HepG2 (cell line): Measurements from ENCODE around the gene LONP1. TPM values are rescaled to one million over a fixed set of nuclear protein-coding genes. Genes with fewer than 3 reads are reported as not detected.

ENCODE experiments used
- ATAC-seq: fragments of 200-7000 bp; cut with Tn5 transposase; 3 replicates; pipeline ENCODE4 v1.9.1; 2020; ENCODE audit warnings: mild to moderate bottlenecking, moderate library complexity
- BruUV-seq: library from RNA; stranded (reverse); fragments of 400-500 nt; replicated peaks from 2 replicates; lab custom pipeline; 2021; lab: Mats Ljungman, UMichigan
- CTCF ChIA-PET: fragments of 300-600 bp; formaldehyde crosslinking; extraction: SDS; loops from one replicate; lab custom pipeline; 2021; ENCODE audit warnings: low total read pairs, inconsistent platforms, low intra/inter-chr PET ratio; lab: Yijun Ruan, JAX
- POLR2A ChIA-PET: fragments of 350-600 bp; sonication (Branson Sonifier 250); formaldehyde crosslinking; loops from one replicate; lab custom pipeline; 2020; ENCODE audit warnings: antibody characterized with exemption, inconsistent platforms; lab: Yijun Ruan, JAX
- DNase-seq: peaks from one replicate; pipeline ENCODE4 v3.0.0-alpha.2; 2015; ENCODE audit warnings: low spot score
- FAIRE-seq: peaks from 3 replicates; lab custom pipeline; 2011; peaks lifted over from hg19 to GRCh38; lab: Jason Lieb, UNC
- H2AFZ ChIP-seq: one replicate; pipeline ENCODE4 v1.6.1; 2011; ENCODE audit warnings: low read length, inconsistent platforms
- H3K27ac ChIP-seq: fragments of 300-600 bp; 3 replicates; pipeline ENCODE4 v1.8.0; 2011; ENCODE audit warnings: mixed run types, mild to moderate bottlenecking, mixed read lengths, low read length, inconsistent platforms; ENCODE audit not compliant: insufficient read depth; ENCODE audit errors: extremely low read length
- H3K27me3 ChIP-seq, 2 experiments: fragments of 200-600 bp in 1 of 2; 2 replicates in 1 of 2; 3 replicates in 1 of 2; pipeline versions ENCODE4 v1.6.0 to v1.8.0; 2011; ENCODE audit warnings: low read length in 2 of 2, mild to moderate bottlenecking in 2 of 2, moderate library complexity in 2 of 2, inconsistent platforms in 1 of 2; ENCODE audit not compliant: insufficient read depth in 2 of 2, control insufficient read depth in 1 of 2
- H3K36me3 ChIP-seq, 2 experiments: fragments of 200-600 bp in 1 of 2; replicated peaks in 1 of 2; 2 replicates in 1 of 2; 3 replicates in 1 of 2; pipeline versions ENCODE4 v1.5.1 to v1.8.0; 2011; ENCODE audit warnings: low read length in 2 of 2, inconsistent platforms in 1 of 2; ENCODE audit not compliant: insufficient read depth in 2 of 2, control insufficient read depth in 1 of 2
- H3K4me1 ChIP-seq: 2 replicates; pipeline ENCODE4 v1.5.1; 2012; ENCODE audit warnings: low read length, inconsistent platforms; ENCODE audit not compliant: insufficient read depth
- H3K4me2 ChIP-seq: 2 replicates; pipeline ENCODE4 v1.6.0; 2011; ENCODE audit warnings: low read depth, low read length, inconsistent platforms
- H3K4me3 ChIP-seq, 3 experiments: fragments of 200-600 bp in 1 of 3; sonication (generic), shearing (Covaris generic) in 1 of 3; replicated peaks in 1 of 3; 2 replicates each; pipeline ENCODE4 v1.5.1; 2011 to 2016; ENCODE audit warnings: low read length in 3 of 3, inconsistent platforms in 2 of 3, low read depth in 2 of 3, mild to moderate bottlenecking in 2 of 3, control low read depth in 1 of 3, mixed read lengths in 1 of 3; ENCODE audit not compliant: insufficient read depth in 1 of 3
- H3K79me2 ChIP-seq: one replicate; pipeline ENCODE4 v1.6.1; 2011; ENCODE audit warnings: low read length, inconsistent platforms; ENCODE audit not compliant: insufficient read depth
- H3K9ac ChIP-seq: 2 replicates; pipeline ENCODE4 v1.6.0; 2011; ENCODE audit warnings: mild to moderate bottlenecking, low read depth, low read length, inconsistent platforms; ENCODE audit not compliant: insufficient read depth
- H3K9me3 ChIP-seq: 2 replicates; pipeline ENCODE4 v1.5.1; 2012; ENCODE audit warnings: mild to moderate bottlenecking, low read length
- H4K20me1 ChIP-seq: 2 replicates; pipeline ENCODE4 v1.6.0; 2011; ENCODE audit warnings: inconsistent platforms, mild to moderate bottlenecking, low read length, moderate library complexity; ENCODE audit not compliant: insufficient read depth
- AKAP8 ChIP-seq: sonication (generic); formaldehyde crosslinking; IDR thresholded peaks from 2 replicates; pipeline ENCODE4 v1.5.1; 2020; ENCODE audit warnings: mild to moderate bottlenecking, missing genetic modification reagents
- CBX5 ChIP-seq: sonication (generic); formaldehyde crosslinking; IDR thresholded peaks from 2 replicates; pipeline ENCODE4 v1.4.0; 2020; ENCODE audit warnings: missing genetic modification reagents, borderline replicate concordance
- DR1 ChIP-seq: sonication (generic); formaldehyde crosslinking; IDR thresholded peaks from 2 replicates; pipeline ENCODE4 v1.8.0; 2021; ENCODE audit warnings: mild to moderate bottlenecking, missing genetic modification reagents, inconsistent platforms
- FLYWCH1 ChIP-seq: sonication (generic); formaldehyde crosslinking; IDR thresholded peaks from 2 replicates; pipeline ENCODE4 v1.8.1; 2023; ENCODE audit warnings: mild to moderate bottlenecking, missing genetic modification reagents
- FOXK1 ChIP-seq: sonication (generic); formaldehyde crosslinking; IDR thresholded peaks from 2 replicates; pipeline ENCODE4 v1.4.0; 2020; ENCODE audit warnings: low read depth, missing genetic modification reagents, borderline replicate concordance
- HNRNPL ChIP-seq: fragments of 200-400 bp; formaldehyde crosslinking; IDR thresholded peaks from 2 replicates; pipeline ENCODE4 v1.6.1; 2017; ENCODE audit warnings: mild to moderate bottlenecking, low read depth, low read length
- HNRNPLL ChIP-seq: fragments of 200-400 bp; formaldehyde crosslinking; IDR thresholded peaks from 2 replicates; pipeline ENCODE4 v1.6.1; 2017; ENCODE audit warnings: mild to moderate bottlenecking, low read depth, low read length; ENCODE audit not compliant: poor library complexity, severe bottlenecking
- HOXA3 ChIP-seq: sonication (generic); formaldehyde crosslinking; IDR thresholded peaks from 2 replicates; pipeline ENCODE4 v1.5.0; 2020; ENCODE audit warnings: missing genetic modification reagents
- MNT ChIP-seq: fragments of 450-650 bp; IDR thresholded peaks from 2 replicates; pipeline ENCODE4 v1.6.1; 2016
- NONO ChIP-seq, 2 experiments: fragments of 450-650 bp in 1 of 2; sonication (generic) in 1 of 2; formaldehyde crosslinking in 1 of 2; IDR thresholded peaks in 1 of 2; conservative IDR thresholded peaks in 1 of 2; 2 replicates each; pipeline versions ENCODE4 v1.6.1 to v1.8.0; 2017 to 2022; ENCODE audit warnings: mild to moderate bottlenecking in 1 of 2, missing genetic modification reagents in 1 of 2, moderate library complexity in 1 of 2
- POLR2G ChIP-seq: fragments of 200-400 bp; formaldehyde crosslinking; IDR thresholded peaks from 2 replicates; pipeline ENCODE4 v1.6.1; 2018; ENCODE audit warnings: mild to moderate bottlenecking, low read depth, low read length, moderate library complexity
- RBM22 ChIP-seq: fragments of 200-400 bp; formaldehyde crosslinking; optimal IDR thresholded peaks from 2 replicates; pipeline ENCODE3; 2017; ENCODE audit warnings: mild to moderate bottlenecking, low read length, moderate library complexity
- SAFB2 ChIP-seq: sonication (generic); formaldehyde crosslinking; IDR thresholded peaks from 2 replicates; pipeline ENCODE4 v1.5.1; 2020; ENCODE audit warnings: missing genetic modification reagents, low read depth, mild to moderate bottlenecking, borderline replicate concordance
- SNAPC2 ChIP-seq: sonication (generic); formaldehyde crosslinking; IDR thresholded peaks from 2 replicates; pipeline ENCODE4 v1.8.1; 2022; ENCODE audit warnings: mild to moderate bottlenecking, missing genetic modification reagents
- SRSF1 ChIP-seq: fragments of 200-400 bp; formaldehyde crosslinking; optimal IDR thresholded peaks from 2 replicates; pipeline ENCODE3; 2017; ENCODE audit warnings: mild to moderate bottlenecking, low read depth, low read length, moderate library complexity
- TERF1 ChIP-seq: sonication (generic); formaldehyde crosslinking; IDR thresholded peaks from 2 replicates; pipeline ENCODE4 v1.8.0; 2022; ENCODE audit warnings: mild to moderate bottlenecking, missing genetic modification reagents, moderate library complexity
- ZC3H13 ChIP-seq: sonication (generic); formaldehyde crosslinking; IDR thresholded peaks from 2 replicates; pipeline ENCODE4 v1.8.1; 2023; ENCODE audit warnings: mild to moderate bottlenecking, missing genetic modification reagents, moderate library complexity
- ZNF253 ChIP-seq: sonication (generic); formaldehyde crosslinking; IDR thresholded peaks from 2 replicates; pipeline ENCODE4 v1.8.0; 2022; ENCODE audit warnings: mild to moderate bottlenecking, missing genetic modification reagents, borderline replicate concordance
- ZNF598 ChIP-seq: sonication (generic); formaldehyde crosslinking; IDR thresholded peaks from 2 replicates; pipeline ENCODE4 v1.5.1; 2020; ENCODE audit warnings: mild to moderate bottlenecking, missing genetic modification reagents, borderline replicate concordance
- ZNF883 ChIP-seq: sonication (generic); formaldehyde crosslinking; IDR thresholded peaks from 2 replicates; pipeline ENCODE4 v1.5.1; 2020; ENCODE audit warnings: mild to moderate bottlenecking, missing genetic modification reagents; ENCODE audit errors: not compliant biosample characterization
- WGBS: methylation state at CpG from one replicate; pipeline ENCODE4 v1.1.6; 2017; ENCODE audit warnings: low lambda C conversion rate; 5-methylcytosine and 5-hydroxymethylcytosine counted together
- in situ Hi-C: cut with HindIII; loops from 2 replicates; pipeline ENCODE4 v1.10.0; 2017; ENCODE audit warnings: low pct_unique_long_range_greater_than_20kb; ENCODE audit not compliant: extremely low pct_ligation_motif_present
- intact Hi-C: fragments of 100-400 bp; cut with micrococcal nuclease; formaldehyde crosslinking; loops from one replicate; pipeline ENCODE4 v1.10.0; 2022; ENCODE audit not compliant: unreplicated experiment
- polyA plus RNA-seq, 8 experiments: library from polyadenylated mRNA; depleted of rRNA in 3 of 8; stranded (reverse) in 7 of 8; unstranded in 1 of 8; fragments of >200 nt; fragmentation: Illumina TruSeq in 4 of 8; extraction: Trizol in 4 of 8; gene quantifications; 2 replicates each; pipeline versions ENCODE4 v1.2.1 to v1.2.3, GENCODE V29; 2011 to 2016; ENCODE audit warnings: low read depth in 4 of 8, missing spikeins in 1 of 8, mixed read lengths in 1 of 8; ENCODE audit not compliant: insufficient read depth in 1 of 8
- total RNA-seq, 5 experiments: library from RNA; depleted of rRNA; stranded (reverse); fragments of >200 nt; fragmentation: Illumina TruSeq; extraction: Trizol; gene quantifications; 2 replicates each; pipeline ENCODE4 v1.2.3, GENCODE V29; 2016; ENCODE audit warnings: low read depth in 1 of 5

The LONP1 gene
- total and polyA plus RNA-seq, 2 of the 13 experiments (the other 11 are each of a cell fraction or from before 2014, with no cell fraction given): 59.5 to 76.8 TPM

- DNase-seq (no peak), FAIRE-seq (no peak), ATAC-seq (no peak)
- Histone ChIP-seq H3K9ac (no peak overlapping the region), H3K36me3 (peaks cover 28 to 66% of the 10 kb centered on the region in 2 experiments), H3K27me3 (no peaks in the 10 kb centered on the region; a peak in 1 of 5 replicates), H3K4me2 (no peak overlapping the region), H3K4me1 (peaks cover 14% of the 10 kb centered on the region; the same call in 1 of the 2 replicates), H3K9me3 (no peaks in the 10 kb centered on the region), H3K79me2 (peaks cover 35% of the 10 kb centered on the region), H3K4me3 (no peak overlapping the region), H2AFZ (no peak overlapping the region), H3K27ac (no peak overlapping the region), H4K20me1 (peaks cover 38% of the 10 kb centered on the region)
- CTCF ChIA-PET: no interaction called here
- in situ Hi-C loops (no loop called here), intact Hi-C loops (no loop called here)
- POLR2A ChIA-PET: interaction anchor here (0.7 kb wide), 1 partner anchor 25 kb away, joined by 4 read pairs; no protein-coding TSS in a partner anchor
- 95% methylated on average over 10 of the region's 39 CpGs for WGBS
- no TSS peak for BruUV-seq
- TF ChIP-seq AKAP8 (CRISPR knock-in tag) (0 out of 2 replicates have a peak, but pooled peaks have one; percentile 58), NONO (IDR thresholded peaks at IDR 0.05) (no peak), NONO (CRISPR knock-in tag; conservative IDR thresholded peaks at IDR 0.05) (peak; percentile 36; the same call in 1 of the 2 replicates), ZNF598 (0 out of 2 replicates have a peak, but pooled peaks have one; percentile 48), CBX5 (CRISPR knock-in tag) (0 out of 2 replicates have a peak, but pooled peaks have one; percentile 2), FOXK1 (CRISPR knock-in tag) (no peak), SRSF1 (peak; percentile 32), SNAPC2 (CRISPR knock-in tag) (no peak), SAFB2 (CRISPR knock-in tag) (0 out of 2 replicates have a peak, but pooled peaks have one; percentile 47), ZNF253 (CRISPR knock-in tag) (0 out of 2 replicates have a peak, but pooled peaks have one; percentile 42), POLR2G (peak; percentile 26; the same call in 1 of the 2 replicates), RBM22 (peak; percentile 84), FLYWCH1 (no peak), TERF1 (CRISPR knock-in tag) (peak; percentile 67; the same call in 1 of the 2 replicates), DR1 (no peak), MNT (0 out of 2 replicates have a peak, but pooled peaks have one; percentile 33), ZNF883 (CRISPR knock-in tag) (no peak), HNRNPL (0 out of 2 replicates have a peak, but pooled peaks have one; percentile 42), HOXA3 (CRISPR knock-in tag) (peak; percentile 15; the same call in 1 of the 2 replicates), ZC3H13 (CRISPR knock-in tag) (peak; percentile 65; the same call in 1 of the 2 replicates), HNRNPLL (peak; percentile 4)
Observed at GRCh38 chr19:5693195-5694166, 26.5 kb downstream of the LONP1 start.
